Stimulated activated CD4-positive, alpha-beta T cell treated with anti-CD3 and anti-CD28 coated beads, Interleukin-15, amount 100 ng/mL, for 1 hour (primary cell): ENCODE measurements around the gene PTPN23.
"Not testable (repeated sequence)": the region's sequence is repeated elsewhere in the genome, so short reads cannot be mapped to it uniquely, and the experiment has no call there.

ENCODE experiments used
- DNase-seq, 2 donors: peaks; one replicate each; pipeline ENCODE4 v3.0.0-alpha.2; 2020; ENCODE audit warnings: low read depth in 1 of 2, low spot score in 1 of 2

The PTPN23 gene

GRCh38 chr3:47380601-47381316, at the start of gene PTPN23:
TSS of gene PTPN23 (plus strand) at chr3:47381021. CDS start at chr3:47381097, 76 bp downstream.
- DNase-seq: peak; percentile 98

GRCh38 chr3:47333907-47334306, 46.9 kb upstream of the PTPN23 start:
- DNase-seq: no peak

- no peak for DNase-seq
Observed at GRCh38 chr3:47337656-47338055, 43.2 kb upstream of the PTPN23 start.

DNA sequence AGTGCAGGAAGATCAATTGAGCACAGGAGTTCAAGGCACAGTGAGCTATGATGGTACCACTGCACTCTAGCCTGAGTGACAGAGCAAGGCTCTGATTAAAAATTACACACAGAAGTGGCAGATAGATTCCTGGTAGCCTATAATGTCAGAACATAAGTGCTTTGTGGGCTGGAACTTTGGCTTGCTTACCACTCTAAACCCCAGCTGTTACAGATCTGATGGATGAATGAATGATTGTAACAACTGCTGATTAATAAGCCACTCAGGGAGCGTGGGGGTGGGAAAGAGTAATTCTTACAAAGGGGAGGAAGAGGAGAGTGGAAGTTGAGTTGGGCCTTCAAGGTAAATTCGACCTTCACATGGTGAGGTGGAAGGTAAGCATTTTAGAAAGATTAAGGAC, 40.9 kb upstream of the PTPN23 start:
- no peak for DNase-seq

DNA sequence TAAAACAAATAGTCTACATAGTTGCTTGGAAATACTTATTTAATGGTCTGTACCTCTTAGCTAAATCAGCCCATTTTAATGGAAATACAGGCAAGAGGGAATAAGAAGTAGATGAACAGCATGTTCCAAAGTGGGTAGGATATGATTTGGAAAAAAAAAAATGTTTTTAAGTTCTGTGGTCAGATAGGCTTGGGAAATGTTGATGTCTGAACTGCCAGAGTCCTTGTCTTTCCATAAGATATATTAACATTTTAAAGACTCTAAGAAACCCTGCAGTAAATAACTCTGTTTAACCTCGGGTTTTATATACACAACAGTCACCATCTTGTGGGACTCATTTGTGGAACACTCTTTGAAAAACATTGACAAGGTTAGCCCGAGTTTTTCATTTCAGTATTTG, 40.0 kb upstream of the PTPN23 start:
- no peak for DNase-seq

DNA sequence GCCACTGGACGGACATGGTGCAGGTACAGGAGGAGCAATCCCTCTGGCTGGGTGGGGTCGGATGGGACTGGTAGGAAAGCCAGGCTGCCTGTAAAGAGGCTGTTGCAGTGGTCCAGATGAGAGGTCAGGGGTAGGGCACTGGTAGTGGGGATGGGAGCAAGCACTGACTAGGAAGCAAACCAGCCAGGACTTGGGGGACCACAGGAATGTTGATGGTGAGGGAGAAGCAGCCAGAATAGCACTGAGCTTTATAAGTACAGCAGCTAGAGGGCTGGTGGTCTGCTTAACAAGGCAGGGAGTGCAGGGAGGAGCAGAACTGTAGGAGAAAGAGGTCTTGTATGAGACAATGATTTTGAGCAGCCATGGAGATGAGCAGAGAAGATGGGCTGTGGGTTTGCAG, 38.7 kb upstream of the PTPN23 start:
- DNase-seq: no peak

DNA sequence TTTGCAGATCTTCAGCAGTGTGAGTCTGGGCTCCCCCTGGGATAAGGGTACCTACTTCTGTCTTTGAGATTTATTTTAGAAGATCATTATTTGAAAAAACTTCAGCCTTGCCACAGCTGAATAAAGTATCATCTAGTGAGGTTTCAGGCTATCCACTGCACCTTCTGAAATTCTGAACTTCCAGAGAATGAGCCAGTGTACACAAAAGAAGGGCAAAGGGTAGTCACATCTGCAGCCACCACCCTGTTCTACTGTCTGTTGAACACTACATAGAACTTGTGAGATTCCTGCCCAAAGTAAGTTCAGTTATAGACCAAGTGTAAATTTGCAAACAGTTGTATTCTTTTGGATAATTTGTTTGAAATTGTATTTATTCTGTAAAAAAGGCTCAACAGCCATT, 38.0 kb upstream of the PTPN23 start:
- no peak for DNase-seq

- no peak for DNase-seq
Observed at GRCh38 chr3:47343471-47343971, 37.3 kb upstream of the PTPN23 start.

DNA sequence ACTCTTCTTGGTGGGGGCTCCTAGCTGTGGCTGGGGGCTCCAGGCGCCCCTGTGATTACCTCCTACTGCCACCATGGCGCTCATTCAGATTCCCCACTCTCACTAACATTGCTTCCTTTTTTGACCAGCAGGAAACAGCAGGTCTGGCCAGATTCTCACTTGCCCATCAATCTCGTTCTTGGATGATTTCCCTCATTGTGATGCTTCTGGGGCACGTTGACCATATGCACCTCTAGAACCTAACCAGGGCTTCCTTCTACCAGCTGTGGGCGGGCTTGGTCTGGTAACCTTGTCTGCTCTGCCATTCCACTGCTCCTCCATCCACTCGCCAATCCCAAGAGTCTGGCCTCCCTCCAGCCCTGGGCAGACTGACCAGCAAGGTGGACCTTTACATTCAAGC, 35.9 kb upstream of the PTPN23 start:
- no peak for DNase-seq

- DNase-seq: no peak
Observed at GRCh38 chr3:47347217-47347801, 33.5 kb upstream of the PTPN23 start.

- DNase-seq: no peak
Observed at GRCh38 chr3:47348411-47349154, 32.2 kb upstream of the PTPN23 start.

DNA sequence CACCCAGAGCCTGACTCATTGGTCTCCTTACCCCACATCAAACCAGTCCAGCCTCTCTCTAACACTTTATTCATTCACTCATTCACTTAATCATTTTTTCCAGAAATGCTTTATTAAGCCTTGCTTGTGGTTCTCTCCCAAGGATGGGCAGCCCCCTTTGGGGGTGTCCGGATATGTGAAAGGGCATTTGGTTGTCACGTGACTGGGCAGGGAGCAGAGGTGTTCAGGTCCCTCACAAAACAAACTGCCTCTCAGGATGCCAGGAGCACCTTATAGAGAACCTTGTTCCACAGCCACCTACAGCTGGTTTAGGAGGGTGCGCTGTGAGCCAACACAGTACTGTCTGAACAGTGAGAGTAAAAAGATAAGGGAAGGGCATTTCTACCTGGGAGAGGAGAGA, 25.8 kb upstream of the PTPN23 start:
- no peak for DNase-seq

GRCh38 chr3:47356201-47356600, 24.6 kb upstream of the PTPN23 start:
- no peak for DNase-seq

- DNase-seq: no peak
Observed at GRCh38 chr3:47359323-47359722, 21.5 kb upstream of the PTPN23 start.

GRCh38 chr3:47360110-47360517, 20.7 kb upstream of the PTPN23 start:
- DNase-seq: not testable (repeated sequence)

DNA sequence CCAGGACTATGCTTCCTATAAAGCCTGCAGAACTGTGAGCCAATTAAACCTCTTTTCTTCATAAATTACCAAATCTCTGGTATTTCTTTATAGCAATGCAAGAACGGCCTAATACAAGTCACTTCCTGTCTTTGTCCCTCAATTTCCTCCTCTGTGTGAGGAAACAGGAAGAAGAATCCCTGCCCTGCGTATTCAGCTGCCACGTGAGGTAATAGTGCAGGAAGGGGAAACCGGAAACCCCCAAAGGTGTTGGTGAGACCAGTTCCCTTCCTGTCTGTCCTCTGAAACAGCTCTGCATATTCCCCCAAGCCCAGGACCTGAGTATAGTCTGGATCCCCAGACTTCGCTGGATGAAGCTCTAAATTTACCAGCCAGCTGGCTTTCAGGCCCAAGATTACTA, 18.1 kb upstream of the PTPN23 start:
- DNase-seq: no peak

GRCh38 chr3:47365213-47366153, 15.3 kb upstream of the PTPN23 start:
- DNase-seq: no peak

- DNase-seq: no peak
Observed at GRCh38 chr3:47366833-47367232, 14.0 kb upstream of the PTPN23 start.

- no peak for DNase-seq
Observed at GRCh38 chr3:47367631-47368030, 13.2 kb upstream of the PTPN23 start.

DNA sequence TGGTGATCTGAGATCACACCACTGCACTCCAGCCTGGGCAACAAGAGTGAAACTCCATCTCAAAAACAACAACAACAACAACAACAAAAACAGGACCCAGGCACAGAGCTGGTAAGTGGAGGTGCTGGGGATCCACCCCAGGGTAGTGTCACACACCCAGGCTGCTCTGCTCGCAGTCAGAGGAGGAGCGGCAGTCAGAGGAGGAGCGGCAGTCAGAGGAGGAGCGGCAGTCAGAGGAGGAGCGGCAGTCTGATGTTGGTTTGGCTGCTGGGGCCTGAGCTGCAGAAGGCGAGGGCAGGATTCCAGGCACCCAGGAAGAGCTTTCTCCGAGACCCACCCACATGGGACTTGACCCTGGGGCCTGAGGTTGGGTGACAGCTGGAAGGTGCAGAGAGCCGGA, 10.8 kb upstream of the PTPN23 start:
- DNase-seq: not testable (repeated sequence)
